Activated naive CD8-positive, alpha-beta T cell treated with anti-CD3 and anti-CD28 coated beads, Interleukin-2, amount 50 U/mL, for 24 hours (primary cell): ENCODE results near the gene KRTAP5-10.
"Not testable (repeated sequence)": the region's sequence is repeated elsewhere in the genome, so short reads cannot be mapped to it uniquely, and the experiment has no call there.

Experiments used
- ATAC-seq: fragments of 150-1000 bp; cut with Tn5 transposase; one replicate; pipeline ENCODE4 v1.10.0; 2021
- DNase-seq: peaks from one replicate; pipeline ENCODE4 v3.0.0; 2021
- H3K27ac Mint-ChIP-seq: one replicate; pipeline ENCODE4 v1.8.0; 2021; ENCODE audit warnings: mild to moderate bottlenecking, mixed read lengths
- H3K27me3 Mint-ChIP-seq: one replicate; pipeline ENCODE4 v1.8.0; 2021; ENCODE audit warnings: mixed read lengths
- H3K36me3 Mint-ChIP-seq: one replicate; pipeline ENCODE4 v1.8.0; 2021; ENCODE audit warnings: low read depth, mixed read lengths
- H3K4me1 Mint-ChIP-seq: one replicate; pipeline ENCODE4 v1.8.0; 2021; ENCODE audit warnings: mixed read lengths
- H3K4me3 Mint-ChIP-seq: one replicate; pipeline ENCODE4 v1.8.0; 2021; ENCODE audit warnings: mild to moderate bottlenecking, moderate library complexity, mixed read lengths
- H3K9me3 Mint-ChIP-seq: one replicate; pipeline ENCODE4 v1.8.0; 2021; ENCODE audit warnings: mixed read lengths

Gene KRTAP5-10

DNA sequence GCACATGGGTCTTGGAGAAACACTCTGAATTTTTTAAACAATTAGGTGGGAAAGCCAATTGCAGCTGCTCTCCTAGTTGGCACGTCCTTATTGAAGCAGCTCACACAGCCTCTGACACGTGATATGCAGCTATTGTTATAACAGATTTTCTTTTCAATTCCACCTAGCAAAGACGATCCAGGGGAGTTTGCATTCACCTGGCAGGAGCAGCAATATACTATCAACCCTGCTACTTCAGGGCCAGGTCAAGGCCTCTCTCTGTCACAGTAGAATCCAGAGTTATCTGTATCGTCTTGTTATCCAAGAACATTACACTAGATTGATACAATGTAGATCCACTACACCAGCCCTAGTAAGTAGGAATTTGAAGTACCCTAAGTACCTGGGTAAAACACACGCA is 9.1 kb downstream of the KRTAP5-10 start:
- DNase-seq (no peak), ATAC-seq (no peak)
- no peaks in the 10 kb centered on the region for H3K4me1 Mint-ChIP-seq
- H3K27me3 Mint-ChIP-seq, result peaks cover 10% of the 10 kb centered on the region
- no peak overlapping the region for H3K27ac Mint-ChIP-seq
- H3K9me3 Mint-ChIP-seq, result no peaks in the 10 kb centered on the region
- H3K36me3 Mint-ChIP-seq, result no peaks in the 10 kb centered on the region
- no peak overlapping the region for H3K4me3 Mint-ChIP-seq

DNA sequence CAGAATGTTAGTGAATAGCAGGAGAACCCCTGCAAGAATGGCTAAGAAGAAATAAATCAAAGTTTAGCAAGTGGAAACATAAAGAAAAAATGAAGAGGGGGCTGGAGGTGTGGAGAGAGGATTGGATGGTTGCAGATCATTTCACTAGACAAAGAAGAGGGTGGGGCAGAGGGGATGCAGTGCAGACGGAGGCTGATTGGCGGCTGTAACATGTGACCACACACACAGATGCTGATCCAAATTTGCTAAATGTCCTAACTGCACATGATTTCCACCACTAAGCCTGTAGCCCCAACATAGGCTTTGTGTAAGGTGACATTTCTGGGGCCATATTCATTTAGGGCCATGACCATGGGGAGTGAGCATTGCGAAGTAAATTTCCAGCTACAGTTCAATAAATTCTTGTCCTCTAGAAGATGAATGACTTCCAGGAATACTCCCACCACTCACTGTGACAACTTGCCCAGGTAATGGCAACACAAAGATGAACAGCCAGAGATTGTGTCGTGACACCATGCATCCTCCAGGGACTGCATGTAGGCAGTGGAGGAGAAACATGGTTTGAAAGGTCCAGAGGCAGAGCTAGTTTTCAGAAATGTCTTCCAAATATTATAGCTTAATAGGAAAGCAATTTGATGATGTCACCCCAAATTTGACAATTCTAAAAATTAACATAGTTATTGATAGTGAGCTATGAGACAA is 10.5 kb downstream of the KRTAP5-10 start:
- Mint-ChIP-seq H3K4me1 (peaks cover 4% of the 10 kb centered on the region), H3K36me3 (no peaks in the 10 kb centered on the region), H3K4me3 (no peak overlapping the region), H3K9me3 (no peaks in the 10 kb centered on the region), H3K27me3 (peaks cover 9% of the 10 kb centered on the region), H3K27ac (no peak overlapping the region)
- ATAC-seq (no peak), DNase-seq (no peak)

DNA sequence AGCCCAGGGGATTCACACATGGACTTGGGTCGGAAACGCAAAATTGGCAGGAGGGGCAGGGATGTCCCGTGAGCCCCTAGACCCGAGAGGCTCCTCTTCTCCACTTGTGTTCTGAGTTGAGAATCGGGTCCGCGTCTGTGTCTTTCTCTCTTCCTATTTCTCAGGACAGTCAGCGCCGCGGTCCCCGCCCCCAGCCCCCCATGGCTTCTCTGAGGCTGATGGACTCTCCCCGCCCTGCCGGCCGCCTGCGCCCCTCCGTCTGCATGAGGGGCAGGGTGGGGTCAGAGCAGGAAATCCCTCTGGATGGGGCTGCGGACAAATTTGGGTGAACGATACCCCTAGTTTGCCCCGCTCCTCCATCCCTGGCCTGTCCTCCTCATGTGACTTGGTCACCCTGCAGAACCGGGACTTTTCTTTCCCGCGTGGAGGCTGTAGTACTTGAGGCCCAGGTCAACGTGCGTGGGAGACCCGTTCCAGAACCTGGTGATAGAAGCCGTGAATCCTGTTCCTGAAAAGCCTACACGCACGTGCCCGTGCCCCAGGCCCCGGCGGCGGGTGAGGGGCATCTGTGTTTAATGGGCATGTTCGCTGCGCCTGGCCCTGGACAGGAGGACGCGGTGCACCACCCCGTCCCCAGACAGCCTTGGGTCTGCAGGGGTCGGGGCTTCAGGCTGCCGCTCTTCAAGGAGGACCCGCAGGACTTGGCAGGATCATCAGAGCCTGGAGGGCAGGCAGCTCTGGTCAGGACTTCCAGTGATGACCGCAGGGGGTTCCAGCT is 11.5 kb downstream of the KRTAP5-10 start:
- not testable (repeated sequence) for H3K9me3 Mint-ChIP-seq, H3K36me3 Mint-ChIP-seq, H3K4me3 Mint-ChIP-seq, H3K27ac Mint-ChIP-seq, DNase-seq, ATAC-seq, H3K4me1 Mint-ChIP-seq
- H3K27me3 Mint-ChIP-seq, result peaks cover 15% of the 10 kb centered on the region

DNA sequence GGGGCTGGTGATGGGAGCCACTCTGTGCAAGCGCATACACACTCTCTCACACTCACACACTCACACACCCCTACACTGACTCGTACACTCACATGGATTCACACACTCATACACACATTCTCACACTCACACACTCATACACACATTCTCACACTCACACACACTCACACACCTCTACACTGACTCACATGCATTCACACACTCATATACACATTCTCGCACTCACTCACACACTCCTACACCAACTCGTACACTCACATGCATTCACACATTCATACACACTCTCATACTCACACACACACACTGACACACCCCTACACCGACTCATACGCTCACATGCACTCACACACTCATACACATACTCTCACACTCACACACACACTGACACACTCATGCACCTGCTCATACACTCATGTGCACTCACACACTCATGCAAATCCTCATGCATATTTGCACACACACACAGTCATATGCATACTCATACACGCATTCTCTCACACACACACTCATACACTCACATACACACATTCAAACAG is 12.2 kb downstream of the KRTAP5-10 start:
- Mint-ChIP-seq H3K27ac (no peak overlapping the region), H3K9me3 (no peaks in the 10 kb centered on the region)
- no peak for DNase-seq

DNA sequence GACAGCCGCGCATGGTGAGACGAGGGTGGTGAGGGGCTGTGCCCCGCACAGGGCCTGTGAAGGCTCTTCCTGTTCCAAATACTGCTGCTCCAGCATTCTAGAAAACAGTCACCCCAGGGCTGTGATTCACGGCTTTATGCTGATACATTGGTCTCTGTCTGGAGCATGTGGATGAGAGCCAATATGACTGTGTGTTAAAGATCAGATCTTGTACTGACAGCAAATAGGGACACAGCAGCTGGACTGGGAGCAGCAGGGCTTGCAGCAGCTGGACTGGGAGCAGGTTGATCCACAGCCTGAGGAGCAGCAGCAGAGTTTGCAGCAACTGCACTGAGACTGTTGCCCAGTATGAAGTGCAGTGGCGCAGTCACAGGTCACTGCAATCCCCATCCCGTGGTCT is 14.2 kb downstream of the KRTAP5-10 start:
- not testable (repeated sequence) for H3K4me1 Mint-ChIP-seq, H3K36me3 Mint-ChIP-seq, H3K9me3 Mint-ChIP-seq, H3K27ac Mint-ChIP-seq, DNase-seq, H3K4me3 Mint-ChIP-seq, ATAC-seq
- peaks cover 19% of the 10 kb centered on the region for H3K27me3 Mint-ChIP-seq

More for the DNA sequence above, 12.2 kb downstream of the KRTAP5-10 start:
- H3K4me3 Mint-ChIP-seq, result no peak overlapping the region
- no peaks in the 10 kb centered on the region for H3K36me3 Mint-ChIP-seq
- H3K27me3 Mint-ChIP-seq, result peaks cover 18% of the 10 kb centered on the region
- no peak for ATAC-seq
- H3K4me1 Mint-ChIP-seq, result peaks cover 5% of the 10 kb centered on the region

DNA sequence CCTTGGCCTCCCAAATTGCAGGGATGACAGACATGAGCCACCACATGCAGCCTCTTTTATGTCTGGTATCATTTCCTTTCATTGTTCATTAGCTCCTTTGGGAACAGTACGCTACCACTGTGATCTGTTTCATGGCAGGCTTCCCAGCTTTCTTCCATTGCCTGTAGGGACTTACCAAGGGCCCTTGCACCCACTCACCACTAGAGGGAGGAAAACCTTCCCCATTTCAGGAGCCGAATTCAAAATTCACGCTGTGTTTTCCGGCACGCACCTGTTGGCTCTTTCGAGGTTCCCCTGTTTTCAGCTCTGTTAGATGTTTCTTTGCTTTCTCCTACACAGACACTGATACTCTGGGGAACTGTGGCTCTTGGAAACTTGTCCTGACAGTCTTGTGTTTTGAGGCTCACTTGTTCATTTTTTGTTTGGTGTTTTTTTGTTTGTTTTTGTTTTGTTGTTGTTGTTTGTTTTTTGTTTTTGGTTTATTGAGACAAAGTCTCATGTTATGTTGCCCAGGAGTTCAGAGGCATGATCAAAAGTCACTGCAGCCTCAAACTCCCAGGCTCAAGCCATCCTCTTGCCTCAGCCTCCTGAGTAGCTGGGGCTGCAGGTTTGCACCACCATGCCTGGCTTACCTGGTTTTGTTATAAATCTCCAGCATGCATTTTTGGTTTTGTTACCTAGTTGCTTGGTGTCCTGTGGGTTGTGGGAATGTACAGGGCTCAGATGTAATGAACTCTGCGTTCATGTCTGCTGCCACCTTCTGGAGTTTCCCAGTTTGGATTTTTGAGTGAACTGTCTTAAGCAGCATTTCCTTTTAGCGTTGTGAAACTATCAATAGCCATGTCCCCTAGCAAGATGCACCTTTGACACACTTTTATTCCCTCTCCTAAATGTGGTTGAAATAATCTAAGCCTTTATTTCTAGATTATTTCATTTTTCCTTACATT is 15.0 kb downstream of the KRTAP5-10 start:
- H3K27ac Mint-ChIP-seq, result no peak overlapping the region
- ATAC-seq (no peak), DNase-seq (peak; percentile 29)
- H3K27me3 Mint-ChIP-seq, result peaks cover 24% of the 10 kb centered on the region
- no peaks in the 10 kb centered on the region for H3K36me3 Mint-ChIP-seq
- H3K4me1 Mint-ChIP-seq, result peaks cover 5% of the 10 kb centered on the region
- no peak overlapping the region for H3K4me3 Mint-ChIP-seq
- H3K9me3 Mint-ChIP-seq, result no peaks in the 10 kb centered on the region

DNA sequence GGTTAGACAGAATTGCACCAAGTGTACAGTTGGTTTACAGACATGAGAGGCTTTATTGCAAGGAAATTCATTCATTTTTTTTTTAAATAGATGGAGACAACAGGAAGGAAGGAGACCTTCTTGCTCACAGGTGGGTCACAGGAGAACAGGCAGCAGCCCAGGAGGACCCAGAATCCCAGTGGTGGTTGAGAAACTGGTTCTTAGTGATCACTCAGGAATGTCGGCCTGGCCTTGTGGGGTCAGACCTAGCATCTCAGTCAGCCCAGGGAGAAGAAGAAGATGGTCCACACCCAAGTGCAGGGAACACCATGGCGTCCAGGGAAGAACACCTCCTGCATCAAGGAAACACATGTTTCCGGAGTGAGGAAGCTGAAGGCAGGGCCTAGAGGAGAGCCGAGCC is 16.5 kb downstream of the KRTAP5-10 start:
- no peak for DNase-seq
- H3K27me3 Mint-ChIP-seq, result peaks cover 24% of the 10 kb centered on the region
- ATAC-seq, result no peak
- no peak overlapping the region for H3K4me3 Mint-ChIP-seq
- H3K9me3 Mint-ChIP-seq, result no peaks in the 10 kb centered on the region
- no peaks in the 10 kb centered on the region for H3K36me3 Mint-ChIP-seq
- no peak overlapping the region for H3K27ac Mint-ChIP-seq
- peaks cover 5% of the 10 kb centered on the region for H3K4me1 Mint-ChIP-seq

DNA sequence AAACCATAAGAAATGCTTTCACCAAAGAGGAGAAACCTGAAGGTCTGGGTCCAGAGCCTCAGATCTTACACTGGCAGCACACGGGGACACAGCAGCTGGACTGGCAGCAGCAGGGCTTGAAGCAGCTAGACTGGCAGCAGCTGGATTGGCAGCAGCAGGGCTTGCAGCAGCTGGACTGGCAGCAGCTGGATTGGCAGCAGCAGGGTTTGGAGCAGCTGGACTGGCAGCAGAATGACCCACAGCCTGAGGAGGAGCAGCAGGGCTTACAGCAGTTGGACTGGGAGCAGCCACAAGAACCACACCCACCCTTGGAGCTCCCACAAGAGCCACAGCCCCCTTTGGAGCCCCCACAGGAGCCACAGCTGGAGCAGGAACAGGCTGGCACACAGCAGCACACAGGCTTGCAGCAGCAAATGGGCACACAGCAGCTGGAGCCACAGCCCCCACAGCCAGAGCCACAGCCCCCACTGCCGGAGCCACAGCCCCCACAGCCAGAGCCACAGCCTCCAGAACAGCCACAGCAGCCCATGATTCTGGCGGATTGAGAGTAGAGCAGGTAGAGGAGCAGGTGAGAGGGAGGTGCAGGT is 17.0 kb downstream of the KRTAP5-10 start, which contains the start of gene KRTAP5-11:
Gene KRTAP5-11, minus strand, starts transcription at position 567 of the 587 bp plus-strand sequence. Its CDS starts 38 bp downstream, at position 529.
- Mint-ChIP-seq H3K9me3 (no peaks in the 10 kb centered on the region), H3K4me1 (peaks cover 5% of the 10 kb centered on the region), H3K4me3 (no peak within 1 kb of the TSS), H3K36me3 (no peaks in the 10 kb centered on the region), H3K27ac (no peak within 1 kb of the TSS), H3K27me3 (peaks cover 24% of the 10 kb centered on the region)
- no peak for DNase-seq
- ATAC-seq, result no peak

DNA sequence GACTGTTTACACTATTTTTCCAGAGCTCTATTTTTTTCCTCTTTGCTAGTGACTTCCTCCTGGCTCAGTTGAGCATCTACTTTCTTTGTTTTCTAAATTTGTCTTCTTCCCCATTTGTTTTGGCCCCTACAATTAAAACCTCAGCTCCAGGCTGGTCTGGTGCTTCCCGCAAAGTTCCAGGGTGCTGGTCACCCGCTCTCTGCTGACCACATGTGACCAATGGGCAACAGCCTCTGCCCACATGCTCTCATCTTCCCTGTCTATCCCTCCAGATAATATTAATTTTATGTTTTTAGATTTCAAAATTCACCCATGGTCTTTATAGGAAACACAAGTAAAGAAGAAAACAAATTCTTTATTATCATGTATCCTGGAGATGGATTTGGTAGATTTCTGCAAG is 17.6 kb downstream of the KRTAP5-10 start:
- not testable (repeated sequence) for H3K9me3 Mint-ChIP-seq, H3K36me3 Mint-ChIP-seq, ATAC-seq, H3K27ac Mint-ChIP-seq, DNase-seq, H3K4me1 Mint-ChIP-seq, H3K4me3 Mint-ChIP-seq
- H3K27me3 Mint-ChIP-seq, result peaks cover 24% of the 10 kb centered on the region

DNA sequence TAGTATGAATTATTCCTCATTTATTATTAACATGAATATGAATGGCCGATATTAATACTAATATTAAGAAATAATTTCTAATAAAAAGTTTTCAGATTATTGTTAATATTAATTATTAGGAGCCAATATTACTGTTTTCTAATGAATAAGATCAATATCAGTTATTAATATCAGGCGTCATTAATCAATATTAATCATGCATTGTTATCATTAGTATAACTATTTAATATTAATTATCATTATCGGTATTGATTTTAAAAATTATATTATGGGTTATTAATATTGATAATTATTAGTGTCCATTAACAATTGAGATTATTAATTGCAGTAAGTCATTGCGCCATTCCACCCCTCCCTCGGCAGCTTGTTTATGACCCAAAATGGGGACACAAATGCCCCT is 20.3 kb downstream of the KRTAP5-10 start:
- H3K27ac Mint-ChIP-seq, H3K4me3 Mint-ChIP-seq, DNase-seq, H3K4me1 Mint-ChIP-seq, ATAC-seq, H3K36me3 Mint-ChIP-seq, H3K9me3 Mint-ChIP-seq: not testable (repeated sequence)
- peaks cover 16% of the 10 kb centered on the region for H3K27me3 Mint-ChIP-seq

DNA sequence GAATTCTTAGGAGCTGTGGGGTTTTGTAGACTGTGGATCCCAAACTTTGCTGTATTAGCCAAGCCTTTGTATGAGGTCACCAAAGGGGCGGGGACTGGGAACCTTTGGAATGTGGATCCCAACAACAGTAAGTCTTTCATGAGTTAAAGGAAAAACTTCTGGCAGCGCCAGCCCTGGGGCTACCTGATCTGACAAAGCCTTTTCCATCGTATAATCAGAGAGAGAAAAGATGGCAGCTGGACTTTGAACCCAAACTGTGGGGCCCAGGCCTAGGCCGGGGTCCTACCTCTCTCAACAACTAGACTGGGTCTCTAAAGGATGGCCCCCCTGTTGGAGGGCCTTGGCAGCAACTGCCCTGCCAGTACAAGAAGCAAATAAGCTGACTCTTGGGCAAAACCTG is 23.0 kb downstream of the KRTAP5-10 start:
- H3K4me3 Mint-ChIP-seq, H3K27me3 Mint-ChIP-seq, DNase-seq, H3K27ac Mint-ChIP-seq, H3K36me3 Mint-ChIP-seq, ATAC-seq, H3K9me3 Mint-ChIP-seq, H3K4me1 Mint-ChIP-seq: not testable (repeated sequence)

DNA sequence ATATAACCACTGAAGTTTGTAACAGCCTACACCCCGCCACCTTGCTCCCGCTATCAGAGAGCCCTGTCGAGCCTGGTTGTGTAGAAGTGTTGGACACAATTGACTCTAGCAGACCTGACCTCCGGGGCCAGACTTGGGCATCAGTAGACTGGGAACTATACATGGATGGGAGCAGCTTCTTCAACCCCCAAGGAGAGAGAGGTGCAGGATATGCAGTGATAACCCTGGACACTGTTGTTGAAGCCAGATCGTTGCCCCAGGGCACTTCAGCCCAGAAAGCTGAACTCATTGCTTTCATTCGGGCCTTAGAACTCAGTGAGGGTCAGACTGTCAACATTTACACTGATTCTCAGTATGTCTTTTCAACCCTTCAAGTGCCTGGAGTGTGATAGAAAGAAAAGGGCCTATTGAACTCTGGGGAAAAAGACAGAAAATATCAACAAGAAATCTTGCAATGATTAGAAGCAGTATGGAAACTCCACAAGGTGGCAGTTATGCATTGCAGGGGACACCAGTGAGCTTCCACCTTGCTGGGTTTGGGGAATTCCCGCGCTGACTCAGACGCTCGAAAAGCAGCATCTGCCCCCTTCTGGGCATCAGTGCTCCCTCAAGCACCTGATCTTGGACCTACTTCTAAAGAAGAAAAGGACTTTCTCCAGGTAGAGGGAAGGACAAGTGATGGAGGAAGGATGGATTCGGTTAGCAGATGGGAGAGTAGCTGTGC is 23.6 kb downstream of the KRTAP5-10 start:
- H3K36me3 Mint-ChIP-seq, H3K27me3 Mint-ChIP-seq, H3K9me3 Mint-ChIP-seq, H3K4me3 Mint-ChIP-seq, ATAC-seq, H3K27ac Mint-ChIP-seq, H3K4me1 Mint-ChIP-seq: not testable (repeated sequence)
- DNase-seq, result peak; percentile 71

DNA sequence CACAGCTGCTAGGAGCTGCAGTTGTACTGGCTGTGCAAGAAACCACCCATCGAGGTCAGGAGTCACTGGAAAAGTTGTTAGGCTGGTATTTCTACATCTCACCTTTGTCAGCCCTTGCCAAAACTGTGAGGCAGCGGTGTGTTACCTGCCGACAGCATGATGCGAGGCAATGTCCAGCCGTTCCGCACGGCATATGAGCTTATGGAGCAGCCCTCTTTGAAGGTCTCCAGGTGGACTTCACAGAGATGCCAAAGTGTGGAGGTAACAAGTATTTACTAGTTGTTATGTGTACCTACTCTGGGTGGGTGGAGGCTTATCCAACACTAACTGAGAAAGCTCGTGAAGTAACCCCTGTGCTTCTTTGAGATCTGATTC is 24.2 kb downstream of the KRTAP5-10 start:
- H3K9me3 Mint-ChIP-seq, H3K27ac Mint-ChIP-seq, H3K27me3 Mint-ChIP-seq, H3K4me3 Mint-ChIP-seq, H3K36me3 Mint-ChIP-seq, H3K4me1 Mint-ChIP-seq, DNase-seq, ATAC-seq: not testable (repeated sequence)
